Activated CD8-positive, alpha-beta T cell treated with anti-CD3 and anti-CD28 coated beads for 36 hours (primary cell): Measurements from ENCODE around the gene TUG1. TPM values are rescaled to one million over a fixed set of nuclear protein-coding genes. Genes with fewer than 3 reads are reported as not detected.

Experiments
- ATAC-seq: fragments of 200-7000 bp; cut with Tn5 transposase; one replicate; pipeline ENCODE4 v1.10.0; 2021; ENCODE audit warnings: mild to moderate bottlenecking, moderate library complexity
- CTCF ChIA-PET: fragments of 350-600 bp; sonication (Branson Sonifier 250); formaldehyde crosslinking; loops from one replicate; lab custom pipeline; 2021; ENCODE audit warnings: antibody characterized with exemption; lab: Charles Lee
- POLR2A ChIA-PET: fragments of 350-600 bp; sonication (Branson Sonifier 250); formaldehyde crosslinking; loops from one replicate; lab custom pipeline; 2021; ENCODE audit warnings: antibody characterized with exemption; lab: Charles Lee
- DNase-seq: peaks from one replicate; pipeline ENCODE4 v3.0.0-alpha.2; 2020
- H3K27ac Mint-ChIP-seq: one replicate; pipeline ENCODE4 v1.8.0; 2021; ENCODE audit warnings: mild to moderate bottlenecking, mixed read lengths
- H3K27me3 Mint-ChIP-seq: one replicate; pipeline ENCODE4 v1.8.0; 2021; ENCODE audit warnings: mixed read lengths
- H3K36me3 Mint-ChIP-seq: one replicate; pipeline ENCODE4 v1.8.0; 2021; ENCODE audit warnings: low read depth, mixed read lengths
- H3K4me1 Mint-ChIP-seq: one replicate; pipeline ENCODE4 v1.8.0; 2021; ENCODE audit warnings: low read depth, mixed read lengths
- H3K4me3 Mint-ChIP-seq: one replicate; pipeline ENCODE4 v1.8.0; 2021; ENCODE audit warnings: mild to moderate bottlenecking, moderate library complexity, mixed read lengths
- H3K9me3 Mint-ChIP-seq: one replicate; pipeline ENCODE4 v1.8.0; 2021; ENCODE audit warnings: mixed read lengths
- intact Hi-C: fragments of 100-400 bp; cut with micrococcal nuclease; formaldehyde crosslinking; loops from one replicate; pipeline ENCODE4 v1.10.0; 2022
- total RNA-seq, 2 experiments: library from RNA; stranded (reverse); gene quantifications; one replicate each; pipeline ENCODE4 v1.2.3, GENCODE V29; 2021
- TF ChIP-seq, protein P1 (sequence below): fragments of 200-600 bp; IDR thresholded peaks from one replicate; pipeline ENCODE4 v1.8.0; 2022; ENCODE audit warnings: antibody characterized with exemption, mild to moderate bottlenecking

TUG1 gene
- total RNA-seq, 2 experiments from 2014 or later: 45.2 to 45.7 TPM

DNA sequence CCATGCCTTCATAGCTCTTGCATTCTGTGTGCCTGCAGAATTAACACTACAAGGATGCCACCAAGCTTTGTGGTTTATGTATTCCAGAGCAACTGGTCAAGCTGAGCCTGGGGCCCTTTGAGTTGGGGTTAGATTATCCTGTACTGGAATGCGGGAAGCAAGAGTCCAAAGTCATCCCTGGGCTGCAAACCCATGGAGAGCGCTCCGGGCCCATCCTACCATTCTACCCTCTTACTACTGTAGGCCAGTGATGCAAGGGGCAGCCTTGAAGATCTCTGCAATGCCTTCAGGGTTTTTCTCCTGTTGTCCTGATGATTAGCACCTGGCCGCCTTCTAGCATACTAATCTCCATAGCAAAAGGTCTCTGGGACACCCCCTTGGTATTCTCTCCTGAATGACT lies 51.3 kb downstream of the TUG1 start:
- intact Hi-C loops: no loop called here
- Mint-ChIP-seq H3K9me3 (no peaks in the 10 kb centered on the region), H3K4me1 (no peaks in the 10 kb centered on the region), H3K27me3 (no peaks in the 10 kb centered on the region), H3K27ac (no peak overlapping the region), H3K4me3 (no peak overlapping the region), H3K36me3 (no peaks in the 10 kb centered on the region)
- TF ChIP-seq, protein P1, sequence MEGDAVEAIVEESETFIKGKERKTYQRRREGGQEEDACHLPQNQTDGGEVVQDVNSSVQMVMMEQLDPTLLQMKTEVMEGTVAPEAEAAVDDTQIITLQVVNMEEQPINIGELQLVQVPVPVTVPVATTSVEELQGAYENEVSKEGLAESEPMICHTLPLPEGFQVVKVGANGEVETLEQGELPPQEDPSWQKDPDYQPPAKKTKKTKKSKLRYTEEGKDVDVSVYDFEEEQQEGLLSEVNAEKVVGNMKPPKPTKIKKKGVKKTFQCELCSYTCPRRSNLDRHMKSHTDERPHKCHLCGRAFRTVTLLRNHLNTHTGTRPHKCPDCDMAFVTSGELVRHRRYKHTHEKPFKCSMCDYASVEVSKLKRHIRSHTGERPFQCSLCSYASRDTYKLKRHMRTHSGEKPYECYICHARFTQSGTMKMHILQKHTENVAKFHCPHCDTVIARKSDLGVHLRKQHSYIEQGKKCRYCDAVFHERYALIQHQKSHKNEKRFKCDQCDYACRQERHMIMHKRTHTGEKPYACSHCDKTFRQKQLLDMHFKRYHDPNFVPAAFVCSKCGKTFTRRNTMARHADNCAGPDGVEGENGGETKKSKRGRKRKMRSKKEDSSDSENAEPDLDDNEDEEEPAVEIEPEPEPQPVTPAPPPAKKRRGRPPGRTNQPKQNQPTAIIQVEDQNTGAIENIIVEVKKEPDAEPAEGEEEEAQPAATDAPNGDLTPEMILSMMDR: no peak
- POLR2A ChIA-PET: no interaction called here
- no peak for ATAC-seq
- no peak for DNase-seq
- CTCF ChIA-PET: no interaction called here

DNA sequence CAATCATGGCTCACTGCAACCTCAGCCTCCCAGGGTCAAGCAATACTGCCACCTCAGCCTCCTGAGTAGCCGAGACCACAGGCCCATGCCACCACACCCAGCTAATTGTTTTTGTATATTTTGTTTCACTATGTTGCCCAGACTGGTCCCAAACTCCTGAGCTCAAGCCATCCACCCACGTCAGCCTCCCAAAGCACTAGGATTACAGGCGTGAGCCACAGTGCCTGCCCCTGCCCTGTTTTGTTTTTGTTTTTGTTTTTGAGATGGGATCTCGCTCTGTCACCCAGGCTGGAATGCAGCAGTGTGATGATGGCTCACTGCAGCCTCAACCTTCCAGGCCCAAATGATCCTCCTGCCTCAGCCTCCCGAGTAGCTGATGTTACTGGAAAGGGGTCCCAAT lies 53.5 kb downstream of the TUG1 start:
- no peak overlapping the region for H3K27ac Mint-ChIP-seq
- intact Hi-C loops: no loop called here
- H3K9me3 Mint-ChIP-seq: no peaks in the 10 kb centered on the region
- no peak overlapping the region for H3K4me3 Mint-ChIP-seq
- ChIA-PET CTCF (no interaction called here), POLR2A (no interaction called here)
- H3K4me1 Mint-ChIP-seq: no peaks in the 10 kb centered on the region
- ATAC-seq (no peak), DNase-seq (no peak)
- TF ChIP-seq, protein P1: no peak
- no peaks in the 10 kb centered on the region for H3K27me3 Mint-ChIP-seq
- H3K36me3 Mint-ChIP-seq: no peaks in the 10 kb centered on the region

Other genes with a start within 250 kb of the TUG1 start
- gene MORC2, start 491 bp upstream of the TUG1 start, total RNA-seq: 10 to 100 TPM; 20.8 to 23.0 TPM
- 10 to 100 TPM; 32.0 to 36.3 TPM for gene SMTN, start 112.1 kb downstream of the TUG1 start, total RNA-seq
- gene SELENOM, start 138.3 kb downstream of the TUG1 start, total RNA-seq: 1 to 10 TPM; 3.6 to 5.8 TPM
- under 1 TPM; 0.09 to 0.29 TPM for gene INPP5J, start 153.7 kb downstream of the TUG1 start, total RNA-seq
- not detected for gene PLA2G3, start 171.2 kb downstream of the TUG1 start, total RNA-seq
- gene RNF185, start 190.9 kb downstream of the TUG1 start, total RNA-seq: 10 to 100 TPM; 14.3 to 14.6 TPM
- gene LIMK2, start 243.0 kb downstream of the TUG1 start, total RNA-seq: 10 to 100 TPM; 23.2 to 25.5 TPM